Keratinocyte (primary cell): ENCODE results near the gene UBXN4. TPM values are rescaled to one million over a fixed set of nuclear protein-coding genes. Genes with fewer than 3 reads are reported as not detected.

Experiments
- DNase-seq: peaks from one replicate; pipeline ENCODE4 v3.0.0-alpha.2; 2011; ENCODE audit warnings: low read depth, missing footprints, low spot score
- FAIRE-seq: peaks from 2 replicates; lab custom pipeline; 2011; peaks lifted over from hg19 to GRCh38; lab: Jason Lieb, UNC
- H2AFZ ChIP-seq: 2 replicates; pipeline ENCODE4 v1.6.0; 2012; ENCODE audit warnings: low read length, control low read depth, inconsistent platforms; ENCODE audit not compliant: control insufficient read depth
- H3K27ac ChIP-seq: 2 replicates; pipeline ENCODE4 v1.5.1; 2011; ENCODE audit warnings: low read length; ENCODE audit not compliant: control insufficient read depth, insufficient read depth
- H3K27me3 ChIP-seq: 3 replicates; pipeline ENCODE4 v1.6.0; 2011; ENCODE audit warnings: low read length; ENCODE audit not compliant: control insufficient read depth, insufficient read depth; ENCODE audit errors: extremely low read depth
- H3K36me3 ChIP-seq, 2 experiments: 2 replicates in 1 of 2; 3 replicates in 1 of 2; pipeline ENCODE4 v1.5.1; 2011; ENCODE audit warnings: low read length in 2 of 2, mild to moderate bottlenecking in 1 of 2; ENCODE audit not compliant: control insufficient read depth in 2 of 2, insufficient read depth in 2 of 2; ENCODE audit errors: extremely low read depth in 1 of 2
- H3K4me1 ChIP-seq: 3 replicates; pipeline ENCODE4 v1.5.1; 2011; ENCODE audit warnings: low read length; ENCODE audit not compliant: control insufficient read depth, insufficient read depth; ENCODE audit errors: extremely low read depth
- H3K4me2 ChIP-seq: 3 replicates; pipeline ENCODE4 v1.6.0; 2011; ENCODE audit warnings: low read depth, low read length; ENCODE audit not compliant: control insufficient read depth, insufficient read depth; ENCODE audit errors: extremely low read depth
- H3K4me3 ChIP-seq, 3 experiments: fragments of 200-600 bp in 1 of 3; sonication (generic) in 1 of 3; 2 replicates in 2 of 3; 3 replicates in 1 of 3; pipeline ENCODE4 v1.5.1; 2011 to 2016; ENCODE audit warnings: low read length in 3 of 3, mild to moderate bottlenecking in 3 of 3, control low read depth in 2 of 3, inconsistent platforms in 1 of 3, low read depth in 1 of 3, mixed read lengths in 1 of 3, mixed run types in 1 of 3, moderate library complexity in 1 of 3; ENCODE audit not compliant: control insufficient read depth in 2 of 3, insufficient read depth in 2 of 3; ENCODE audit errors: extremely low read depth in 1 of 3
- H3K79me2 ChIP-seq: 2 replicates; pipeline ENCODE4 v1.6.0; 2012; ENCODE audit warnings: low read length; ENCODE audit not compliant: control insufficient read depth, insufficient read depth
- H3K9ac ChIP-seq: 3 replicates; pipeline ENCODE4 v1.6.0; 2011; ENCODE audit warnings: low read length; ENCODE audit not compliant: control insufficient read depth, insufficient read depth; ENCODE audit errors: extremely low read depth
- H3K9me1 ChIP-seq: 3 replicates; pipeline ENCODE4 v1.6.0; 2011; ENCODE audit warnings: low read length; ENCODE audit not compliant: control insufficient read depth, insufficient read depth; ENCODE audit errors: extremely low read depth
- H3K9me3 ChIP-seq: 2 replicates; pipeline ENCODE4 v1.5.1; 2012; ENCODE audit warnings: low read depth, low read length; ENCODE audit not compliant: control insufficient read depth
- H4K20me1 ChIP-seq: 3 replicates; pipeline ENCODE4 v1.6.0; 2011; ENCODE audit warnings: low read length; ENCODE audit not compliant: control insufficient read depth, insufficient read depth; ENCODE audit errors: extremely low read depth
- EZH2 ChIP-seq: IDR thresholded peaks from one replicate; pipeline ENCODE4 v1.6.1; 2012; ENCODE audit warnings: inconsistent platforms, mild to moderate bottlenecking, low read length, moderate library complexity
- dilution Hi-C: fragments of 300-500 bp; cut with MboI; formaldehyde crosslinking; loops from one replicate; pipeline ENCODE4 v1.7.0; 2020; ENCODE audit warnings: low sequenced_read_pairs; ENCODE audit not compliant: extremely low pct_ligation_motif_present
- polyA plus RNA-seq, 5 experiments: library from polyadenylated mRNA; depleted of rRNA in 3 of 5; stranded (reverse) in 3 of 5; stranded (forward) in 1 of 5; unstranded in 1 of 5; fragments of >200 nt; gene quantifications; 1 replicate in 1 of 5; 2 replicates in 3 of 5; 3 replicates in 1 of 5; pipeline versions ENCODE4 v1.2.1 to v1.2.3, GENCODE V29; 2011 to 2012; ENCODE audit warnings: missing spikeins in 2 of 5, low read depth in 1 of 5, low replicate concordance in 1 of 5
- TF ChIP-seq, protein P1 (sequence below), 3 experiments: IDR thresholded peaks in 1 of 3; conservative IDR thresholded peaks in 1 of 3; optimal IDR thresholded peaks in 1 of 3; 2 replicates in 2 of 3; 3 replicates in 1 of 3; pipeline versions ENCODE3 to v1.5.1; 2011; ENCODE audit warnings: low read length in 3 of 3, mild to moderate bottlenecking in 3 of 3, moderate library complexity in 2 of 3, control low read depth in 1 of 3, inconsistent platforms in 1 of 3; ENCODE audit not compliant: insufficient read depth in 2 of 3; ENCODE audit errors: extremely low read depth in 1 of 3

The UBXN4 gene
- polyA plus RNA-seq, 1 donor (not counting 4 experiments of a cell fraction or from before 2014, with no cell fraction given), result 92.2 TPM

DNA sequence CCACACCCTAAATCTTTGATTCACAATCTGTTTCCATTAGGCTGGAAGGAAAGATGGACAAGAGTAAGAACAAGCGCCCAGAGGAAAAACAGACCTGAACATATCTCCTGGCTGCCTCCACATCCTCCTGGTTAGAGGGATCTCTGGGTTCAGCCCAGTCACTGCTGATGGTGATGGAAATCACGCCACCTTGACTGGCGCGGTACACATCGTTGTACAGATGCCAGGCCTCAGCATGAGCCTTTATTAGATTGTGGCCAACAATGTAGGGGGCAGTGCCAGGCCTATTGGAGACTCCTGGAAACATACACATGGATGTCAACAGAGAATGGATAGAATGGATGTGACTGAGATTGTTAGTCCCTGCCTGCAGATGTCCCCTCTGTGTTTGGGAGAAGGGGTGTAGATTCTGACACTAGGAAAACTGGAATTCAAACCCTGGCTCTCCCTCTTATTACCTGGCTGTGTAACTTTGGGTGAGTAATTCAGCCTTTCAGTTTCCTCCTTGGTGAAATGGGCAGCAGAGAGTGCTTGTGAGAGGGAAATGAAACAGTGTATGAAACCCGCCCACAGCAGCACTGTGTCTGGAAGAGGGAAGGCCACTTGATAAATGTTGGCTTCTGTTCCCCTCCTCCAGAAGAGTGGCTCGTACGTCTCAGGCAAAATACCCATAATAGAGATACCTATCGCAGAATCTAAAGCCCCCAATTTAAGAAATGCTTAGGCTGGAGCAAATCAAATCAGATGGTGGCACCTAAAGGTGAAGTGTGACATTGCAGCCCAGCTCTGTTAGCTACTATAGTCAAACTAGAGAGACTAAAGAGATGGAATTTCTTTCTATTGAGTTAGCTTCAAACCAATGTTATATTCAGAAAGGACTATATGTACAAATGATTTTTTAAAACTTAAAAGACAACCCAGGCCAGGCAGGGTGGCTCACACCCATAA is 59.1 kb downstream of the UBXN4 start:
- TF ChIP-seq, protein P1, sequence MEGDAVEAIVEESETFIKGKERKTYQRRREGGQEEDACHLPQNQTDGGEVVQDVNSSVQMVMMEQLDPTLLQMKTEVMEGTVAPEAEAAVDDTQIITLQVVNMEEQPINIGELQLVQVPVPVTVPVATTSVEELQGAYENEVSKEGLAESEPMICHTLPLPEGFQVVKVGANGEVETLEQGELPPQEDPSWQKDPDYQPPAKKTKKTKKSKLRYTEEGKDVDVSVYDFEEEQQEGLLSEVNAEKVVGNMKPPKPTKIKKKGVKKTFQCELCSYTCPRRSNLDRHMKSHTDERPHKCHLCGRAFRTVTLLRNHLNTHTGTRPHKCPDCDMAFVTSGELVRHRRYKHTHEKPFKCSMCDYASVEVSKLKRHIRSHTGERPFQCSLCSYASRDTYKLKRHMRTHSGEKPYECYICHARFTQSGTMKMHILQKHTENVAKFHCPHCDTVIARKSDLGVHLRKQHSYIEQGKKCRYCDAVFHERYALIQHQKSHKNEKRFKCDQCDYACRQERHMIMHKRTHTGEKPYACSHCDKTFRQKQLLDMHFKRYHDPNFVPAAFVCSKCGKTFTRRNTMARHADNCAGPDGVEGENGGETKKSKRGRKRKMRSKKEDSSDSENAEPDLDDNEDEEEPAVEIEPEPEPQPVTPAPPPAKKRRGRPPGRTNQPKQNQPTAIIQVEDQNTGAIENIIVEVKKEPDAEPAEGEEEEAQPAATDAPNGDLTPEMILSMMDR (optimal IDR thresholded peaks at IDR 0.05 in 1 of 3, IDR thresholded peaks at IDR 0.05 in 1 of 3, conservative IDR thresholded peaks at IDR 0.05 in 1 of 3; ENCODE audit: extremely low read depth in 1 of 3, insufficient read depth in 2 of 3, low read length in 3 of 3), result peak in 1 of 3 experiments; percentile 8
- no peak for TF ChIP-seq EZH2
- Histone ChIP-seq H3K79me2 (no peaks in the 10 kb centered on the region), H3K27ac (no peak overlapping the region), H3K9me3 (no peaks in the 10 kb centered on the region), H3K4me3 (no peak overlapping the region), H3K36me3 (no peaks in the 10 kb centered on the region), H2AFZ (no peak overlapping the region), H3K9me1 (no peaks in the 10 kb centered on the region), H3K4me2 (no peak overlapping the region), H4K20me1 (no peaks in the 10 kb centered on the region), H3K9ac (no peak overlapping the region), H3K4me1 (peaks cover 13% of the 10 kb centered on the region), H3K27me3 (no peaks in the 10 kb centered on the region)
- no peak for FAIRE-seq
- dilution Hi-C loops, result no loop called here
- no peak for DNase-seq

DNA sequence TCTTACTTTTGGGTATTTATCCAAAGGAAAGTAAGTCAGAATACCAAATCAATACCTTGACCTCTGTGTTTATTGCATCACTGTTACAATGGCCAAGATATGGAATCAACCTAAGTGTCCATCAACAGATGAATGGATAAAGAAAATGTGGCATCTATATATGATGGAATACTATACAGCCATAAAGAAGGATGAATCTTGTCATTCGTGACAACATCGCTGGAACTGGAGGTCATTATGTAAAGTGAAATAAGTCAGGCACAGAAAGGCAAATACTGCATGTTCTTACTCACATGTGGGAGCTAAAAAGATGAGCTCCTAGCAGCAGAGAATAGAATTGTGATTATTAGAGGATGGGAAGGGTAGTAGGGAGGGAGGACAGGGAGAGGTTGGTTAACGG is 60.7 kb downstream of the UBXN4 start:
- FAIRE-seq (no peak), DNase-seq (no peak)
- Histone ChIP-seq H3K4me3 (no peak overlapping the region), H3K36me3 (no peaks in the 10 kb centered on the region), H3K9me1 (no peaks in the 10 kb centered on the region), H3K79me2 (no peaks in the 10 kb centered on the region), H3K4me2 (no peak overlapping the region), H4K20me1 (no peaks in the 10 kb centered on the region), H3K9ac (no peak overlapping the region), H3K9me3 (no peaks in the 10 kb centered on the region), H3K4me1 (peaks cover 10% of the 10 kb centered on the region), H3K27me3 (no peaks in the 10 kb centered on the region), H3K27ac (no peak overlapping the region), H2AFZ (no peak overlapping the region)
- TF ChIP-seq EZH2, result no peak
- TF ChIP-seq, protein P1 (optimal IDR thresholded peaks at IDR 0.05 in 1 of 3, IDR thresholded peaks at IDR 0.05 in 1 of 3, conservative IDR thresholded peaks at IDR 0.05 in 1 of 3; ENCODE audit: extremely low read depth in 1 of 3, insufficient read depth in 2 of 3, low read length in 3 of 3), result no peak
- dilution Hi-C loops, result no loop called here
